Lower lobe of right lung (tissue), 2 donors: ENCODE measurements around the gene PSMA1. TPM values are rescaled to one million over a fixed set of nuclear protein-coding genes. Genes with fewer than 3 reads are reported as not detected.
"Not testable (repeated sequence)": the region's sequence is repeated elsewhere in the genome, so short reads cannot be mapped to it uniquely, and the experiment has no call there.

ENCODE experiments used
- ATAC-seq, 2 donors: fragments of 200-7000 bp; cut with Tn5 transposase; one replicate each; pipeline ENCODE4 v1.9.1; 2020 to 2022; ENCODE audit warnings: mild to moderate bottlenecking in 2 of 2, moderate library complexity in 2 of 2
- DNase-seq: peaks from one replicate; pipeline ENCODE4 v3.0.0-alpha.2; 2020
- H3K27ac ChIP-seq: fragments of 200-600 bp; one replicate; pipeline ENCODE4 v1.8.0; 2022
- H3K27me3 ChIP-seq: fragments of 200-600 bp; one replicate; pipeline ENCODE4 v1.8.0; 2022; ENCODE audit warnings: low read depth
- H3K36me3 ChIP-seq: fragments of 200-600 bp; one replicate; pipeline ENCODE4 v1.8.0; 2022; ENCODE audit warnings: mild to moderate bottlenecking
- H3K4me1 ChIP-seq: fragments of 200-600 bp; one replicate; pipeline ENCODE4 v1.8.0; 2022
- H3K4me3 ChIP-seq: fragments of 200-600 bp; one replicate; pipeline ENCODE4 v1.8.0; 2022; ENCODE audit warnings: mild to moderate bottlenecking
- H3K9me3 ChIP-seq: fragments of 200-600 bp; one replicate; pipeline ENCODE4 v1.8.0; 2022
- CTCF ChIP-seq: fragments of 200-600 bp; IDR thresholded peaks from one replicate; pipeline ENCODE4 v1.8.0; 2022; ENCODE audit warnings: antibody characterized with exemption, mild to moderate bottlenecking
- intact Hi-C: fragments of 100-400 bp; cut with DNase I; formaldehyde crosslinking; loops from one replicate; pipeline ENCODE4 v1.11.0; 2022
- long read RNA-seq: library from polyadenylated mRNA; unstranded; transcript quantifications from one replicate; pipeline ENCODE4 v2.0.0, GENCODE V29; 2021
- total RNA-seq: library from RNA; stranded (reverse); fragmentation: NEBNext Ultra II Directional; extraction: Animal tissue kit (Norgen Biotek cat#: 25700); gene quantifications from one replicate; pipeline ENCODE4 v1.2.1, GENCODE V29; 2021
- donor health status: DM: no; HTN: yes; CAD: no; lungs with severe emphysema.

PSMA1 gene
- total RNA-seq, result 121 TPM
- long read RNA-seq, transcript PSMA1-201 (10 exons, 1,505 nt), result major isoform, 77 of 109 reads
- long read RNA-seq, partial matches to known transcripts, result 3 of 109 reads
- long read RNA-seq, other reads (novel, unspliced or antisense), result 23 of 109 reads

DNA sequence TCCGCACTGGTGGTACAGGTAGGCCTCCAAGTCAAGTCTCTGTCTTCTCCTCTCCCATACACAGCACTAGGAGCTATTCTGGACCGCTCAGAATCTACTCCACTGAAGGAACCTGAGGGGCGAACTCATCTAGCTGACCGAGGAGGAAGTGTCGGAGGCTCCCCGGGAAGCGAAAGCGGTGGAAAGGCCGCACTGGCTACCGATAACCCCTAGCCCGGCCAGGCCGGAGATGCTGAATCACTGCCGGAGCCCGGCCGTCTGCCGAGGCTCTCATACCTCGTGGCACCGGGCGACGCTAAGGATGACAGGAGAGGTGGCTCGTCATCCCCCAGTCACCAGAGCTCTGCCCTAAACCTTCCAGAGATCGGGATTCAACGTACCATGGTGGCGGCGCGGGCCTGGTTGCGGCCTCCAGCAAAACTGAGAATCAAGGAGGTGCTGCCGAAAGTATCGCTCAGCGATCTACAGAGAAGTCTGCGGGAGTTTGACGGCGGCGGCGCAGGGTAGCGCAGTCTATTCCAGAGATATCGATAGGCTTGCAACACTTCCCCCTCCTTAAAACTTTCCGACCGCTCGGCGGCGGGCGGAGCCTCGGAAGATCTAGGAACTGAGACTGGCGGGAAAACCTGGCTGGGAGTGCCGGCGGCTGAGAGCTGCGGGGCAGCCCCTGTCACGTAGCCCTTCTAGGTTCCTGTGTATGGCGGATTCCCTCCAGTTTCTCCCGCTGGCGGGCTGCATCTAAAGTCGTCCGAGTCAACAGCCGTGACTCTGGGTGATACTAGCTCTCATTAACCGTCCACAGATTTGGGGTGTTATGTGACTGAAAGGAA, at the start of gene PSMA1:
PSMA1 (minus strand) TSS at position 470 of the 830 bp plus-strand sequence; CDS start at position 383, 87 bp downstream.
- Histone ChIP-seq H3K27me3 (no peaks in the 10 kb centered on the region), H3K4me3 (peak within 1 kb of the TSS; percentile 84), H3K4me1 (peaks cover 26% of the 10 kb centered on the region), H3K9me3 (no peaks in the 10 kb centered on the region), H3K27ac (peak within 1 kb of the TSS; percentile 86), H3K36me3 (peaks cover 32% of the 10 kb centered on the region)
- ATAC-seq, result peak; percentile 98 to 99
- intact Hi-C loops, result no loop called here
- TF ChIP-seq CTCF, result peak; percentile 48
- peak; percentile 97 for DNase-seq

- ATAC-seq, H3K9me3 ChIP-seq: not testable (repeated sequence)
These were observed 49.3 kb upstream of the PSMA1 start for GRCh38 chr11:14569516-14569915.

GRCh38 chr11:14567064-14567651, 47.0 kb upstream of the PSMA1 start:
- no peak overlapping the region for H3K4me3 ChIP-seq
- no peak for DNase-seq
- ATAC-seq, result no peak
- no peaks in the 10 kb centered on the region for H3K4me1 ChIP-seq
- no peaks in the 10 kb centered on the region for H3K9me3 ChIP-seq
- H3K27me3 ChIP-seq, result no peaks in the 10 kb centered on the region
- no peak overlapping the region for H3K27ac ChIP-seq
- intact Hi-C loops, result no loop called here
- TF ChIP-seq CTCF, result no peak
- no peaks in the 10 kb centered on the region for H3K36me3 ChIP-seq

More at GRCh38 chr11:14569516-14569915, 49.3 kb upstream of the PSMA1 start:
- H3K27me3 ChIP-seq, H3K36me3 ChIP-seq, intact Hi-C loops, H3K27ac ChIP-seq, H3K4me1 ChIP-seq, DNase-seq, H3K4me3 ChIP-seq: not testable (repeated sequence)

- no peak overlapping the region for H3K4me3 ChIP-seq
- TF ChIP-seq CTCF, result no peak
- no peaks in the 10 kb centered on the region for H3K27me3 ChIP-seq
- DNase-seq (no peak), ATAC-seq (no peak)
- H3K4me1 ChIP-seq, result no peaks in the 10 kb centered on the region
- H3K27ac ChIP-seq, result no peak overlapping the region
- no peaks in the 10 kb centered on the region for H3K9me3 ChIP-seq
- no peaks in the 10 kb centered on the region for H3K36me3 ChIP-seq
- intact Hi-C loops, result no loop called here
These were observed 46.3 kb upstream of the PSMA1 start for GRCh38 chr11:14566331-14567063.

DNA sequence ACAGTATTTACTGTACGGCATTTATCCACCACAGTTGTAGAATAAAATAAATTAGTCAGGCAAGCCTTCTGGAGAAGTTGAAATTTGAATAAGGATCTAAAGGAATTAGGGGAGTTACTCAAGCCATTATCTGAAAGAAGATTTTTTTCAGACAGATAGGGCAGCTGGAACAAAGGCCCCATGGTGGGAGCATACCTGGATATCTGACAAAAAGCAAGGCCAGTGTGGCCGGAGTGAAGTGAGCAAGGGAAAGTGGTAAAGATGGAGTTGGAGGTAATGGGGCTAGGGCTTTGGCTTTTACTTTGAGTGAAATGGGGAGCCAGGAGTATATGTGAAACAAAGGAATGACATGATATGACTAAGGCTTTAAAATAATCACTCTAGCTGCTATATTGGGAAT, 45.7 kb upstream of the PSMA1 start:
- intact Hi-C loops, result no loop called here
- no peak for TF ChIP-seq CTCF
- Histone ChIP-seq H3K4me3 (no peak overlapping the region), H3K27me3 (no peaks in the 10 kb centered on the region), H3K36me3 (no peaks in the 10 kb centered on the region), H3K4me1 (no peaks in the 10 kb centered on the region), H3K9me3 (no peaks in the 10 kb centered on the region), H3K27ac (no peak overlapping the region)
- DNase-seq (no peak), ATAC-seq (no peak)
